ENCODE measurements around the gene TGFB1. TPM values are rescaled to one million over a fixed set of nuclear protein-coding genes. Genes with fewer than 3 reads are reported as not detected.

TGFB1 gene
- total and polyA plus RNA-seq, 2 of the 13 experiments (the other 11 are each of a cell fraction or from before 2014, with no cell fraction given): 4.1 to 5.4 TPM

DNA sequence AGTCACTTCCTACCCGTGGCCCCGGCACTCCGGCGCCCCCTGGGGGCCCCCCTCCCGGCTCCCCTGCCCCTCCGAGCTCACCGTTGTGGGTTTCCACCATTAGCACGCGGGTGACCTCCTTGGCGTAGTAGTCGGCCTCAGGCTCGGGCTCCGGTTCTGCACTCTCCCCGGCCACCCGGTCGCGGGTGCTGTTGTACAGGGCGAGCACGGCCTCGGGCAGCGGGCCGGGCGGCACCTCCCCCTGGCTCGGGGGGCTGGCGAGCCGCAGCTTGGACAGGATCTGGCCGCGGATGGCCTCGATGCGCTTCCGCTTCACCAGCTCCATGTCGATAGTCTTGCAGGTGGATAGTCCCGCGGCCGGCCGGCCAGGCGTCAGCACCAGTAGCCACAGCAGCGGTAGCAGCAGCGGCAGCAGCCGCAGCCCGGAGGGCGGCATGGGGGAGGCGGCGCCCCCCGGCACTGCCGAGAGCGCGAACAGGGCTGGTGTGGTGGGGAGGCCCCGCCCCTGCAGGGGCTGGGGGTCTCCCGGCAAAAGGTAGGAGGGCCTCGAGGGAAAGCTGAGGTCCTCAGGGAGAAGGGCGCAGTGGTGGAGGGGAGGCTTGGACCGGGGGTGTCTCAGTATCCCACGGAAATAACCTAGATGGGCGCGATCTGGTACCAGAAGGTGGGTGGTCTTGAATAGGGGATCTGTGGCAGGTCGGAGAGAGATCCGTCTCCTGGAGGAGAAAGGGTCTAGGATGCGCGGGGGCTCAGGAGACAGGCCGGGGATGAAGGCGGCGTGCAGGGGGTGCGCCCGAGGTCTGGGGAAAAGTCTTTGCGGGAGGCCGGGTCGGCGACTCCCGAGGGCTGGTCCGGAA lies 885 bp downstream of the TGFB1 start (continued):
- TF ChIP-seq MTF2 (CRISPR knock-in tag; IDR thresholded peaks at IDR 0.05; ENCODE audit: borderline replicate concordance) (0 out of 2 replicates have a peak, but pooled peaks have one; percentile 21), ZFY (CRISPR knock-in tag; IDR thresholded peaks at IDR 0.05) (peak; percentile 66), SAFB2 (CRISPR knock-in tag; IDR thresholded peaks at IDR 0.05; ENCODE audit: borderline replicate concordance, low read depth) (no peak), ZNF546 (CRISPR knock-in tag; conservative IDR thresholded peaks at IDR 0.05) (no peak), NFE2L1 (CRISPR knock-in tag; IDR thresholded peaks at IDR 0.05; ENCODE audit: borderline replicate concordance) (no peak; the same call in 1 of the 2 replicates), ZNF605 (CRISPR knock-in tag; IDR thresholded peaks at IDR 0.05) (no peak; the same call in 1 of the 2 replicates), SETDB1 (CRISPR knock-in tag; IDR thresholded peaks at IDR 0.05; ENCODE audit: borderline replicate concordance) (no peak), PHF21A (CRISPR knock-in tag; IDR thresholded peaks at IDR 0.05) (no peak), GPN1 (CRISPR knock-in tag; IDR thresholded peaks at IDR 0.05; ENCODE audit: borderline replicate concordance) (0 out of 2 replicates have a peak, but pooled peaks have one; percentile 20), SOX5 (CRISPR knock-in tag; IDR thresholded peaks at IDR 0.05; ENCODE audit: borderline replicate concordance) (no peak), ZNF552 (CRISPR knock-in tag; IDR thresholded peaks at IDR 0.05; ENCODE audit: borderline replicate concordance) (0 out of 2 replicates have a peak, but pooled peaks have one; percentile 43), SRY (CRISPR knock-in tag; IDR thresholded peaks at IDR 0.05) (peak; percentile 42; the same call in 1 of the 2 replicates), MYNN (CRISPR knock-in tag; IDR thresholded peaks at IDR 0.05; ENCODE audit: low read depth) (no peak), ZNF326 (CRISPR knock-in tag; IDR thresholded peaks at IDR 0.05; ENCODE audit: borderline replicate concordance) (no peak), NPAS2 (CRISPR knock-in tag; IDR thresholded peaks at IDR 0.05; ENCODE audit: borderline replicate concordance) (no peak)
- TF ChIP-seq, protein P1, sequence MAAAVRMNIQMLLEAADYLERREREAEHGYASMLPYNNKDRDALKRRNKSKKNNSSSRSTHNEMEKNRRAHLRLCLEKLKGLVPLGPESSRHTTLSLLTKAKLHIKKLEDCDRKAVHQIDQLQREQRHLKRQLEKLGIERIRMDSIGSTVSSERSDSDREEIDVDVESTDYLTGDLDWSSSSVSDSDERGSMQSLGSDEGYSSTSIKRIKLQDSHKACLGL (CRISPR knock-in tag; IDR thresholded peaks at IDR 0.05): 0 out of 2 replicates have a peak, but pooled peaks have one; percentile 34
- TF ChIP-seq, protein P2, sequence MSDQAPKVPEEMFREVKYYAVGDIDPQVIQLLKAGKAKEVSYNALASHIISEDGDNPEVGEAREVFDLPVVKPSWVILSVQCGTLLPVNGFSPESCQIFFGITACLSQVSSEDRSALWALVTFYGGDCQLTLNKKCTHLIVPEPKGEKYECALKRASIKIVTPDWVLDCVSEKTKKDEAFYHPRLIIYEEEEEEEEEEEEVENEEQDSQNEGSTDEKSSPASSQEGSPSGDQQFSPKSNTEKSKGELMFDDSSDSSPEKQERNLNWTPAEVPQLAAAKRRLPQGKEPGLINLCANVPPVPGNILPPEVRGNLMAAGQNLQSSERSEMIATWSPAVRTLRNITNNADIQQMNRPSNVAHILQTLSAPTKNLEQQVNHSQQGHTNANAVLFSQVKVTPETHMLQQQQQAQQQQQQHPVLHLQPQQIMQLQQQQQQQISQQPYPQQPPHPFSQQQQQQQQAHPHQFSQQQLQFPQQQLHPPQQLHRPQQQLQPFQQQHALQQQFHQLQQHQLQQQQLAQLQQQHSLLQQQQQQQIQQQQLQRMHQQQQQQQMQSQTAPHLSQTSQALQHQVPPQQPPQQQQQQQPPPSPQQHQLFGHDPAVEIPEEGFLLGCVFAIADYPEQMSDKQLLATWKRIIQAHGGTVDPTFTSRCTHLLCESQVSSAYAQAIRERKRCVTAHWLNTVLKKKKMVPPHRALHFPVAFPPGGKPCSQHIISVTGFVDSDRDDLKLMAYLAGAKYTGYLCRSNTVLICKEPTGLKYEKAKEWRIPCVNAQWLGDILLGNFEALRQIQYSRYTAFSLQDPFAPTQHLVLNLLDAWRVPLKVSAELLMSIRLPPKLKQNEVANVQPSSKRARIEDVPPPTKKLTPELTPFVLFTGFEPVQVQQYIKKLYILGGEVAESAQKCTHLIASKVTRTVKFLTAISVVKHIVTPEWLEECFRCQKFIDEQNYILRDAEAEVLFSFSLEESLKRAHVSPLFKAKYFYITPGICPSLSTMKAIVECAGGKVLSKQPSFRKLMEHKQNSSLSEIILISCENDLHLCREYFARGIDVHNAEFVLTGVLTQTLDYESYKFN (CRISPR knock-in tag; conservative IDR thresholded peaks at IDR 0.05): 0 out of 2 replicates have a peak, but pooled peaks have one; percentile 42
- TF ChIP-seq, protein P3, sequence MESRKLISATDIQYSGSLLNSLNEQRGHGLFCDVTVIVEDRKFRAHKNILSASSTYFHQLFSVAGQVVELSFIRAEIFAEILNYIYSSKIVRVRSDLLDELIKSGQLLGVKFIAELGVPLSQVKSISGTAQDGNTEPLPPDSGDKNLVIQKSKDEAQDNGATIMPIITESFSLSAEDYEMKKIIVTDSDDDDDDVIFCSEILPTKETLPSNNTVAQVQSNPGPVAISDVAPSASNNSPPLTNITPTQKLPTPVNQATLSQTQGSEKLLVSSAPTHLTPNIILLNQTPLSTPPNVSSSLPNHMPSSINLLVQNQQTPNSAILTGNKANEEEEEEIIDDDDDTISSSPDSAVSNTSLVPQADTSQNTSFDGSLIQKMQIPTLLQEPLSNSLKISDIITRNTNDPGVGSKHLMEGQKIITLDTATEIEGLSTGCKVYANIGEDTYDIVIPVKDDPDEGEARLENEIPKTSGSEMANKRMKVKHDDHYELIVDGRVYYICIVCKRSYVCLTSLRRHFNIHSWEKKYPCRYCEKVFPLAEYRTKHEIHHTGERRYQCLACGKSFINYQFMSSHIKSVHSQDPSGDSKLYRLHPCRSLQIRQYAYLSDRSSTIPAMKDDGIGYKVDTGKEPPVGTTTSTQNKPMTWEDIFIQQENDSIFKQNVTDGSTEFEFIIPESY (CRISPR knock-in tag; IDR thresholded peaks at IDR 0.05): no peak
- TF ChIP-seq, protein P4, sequence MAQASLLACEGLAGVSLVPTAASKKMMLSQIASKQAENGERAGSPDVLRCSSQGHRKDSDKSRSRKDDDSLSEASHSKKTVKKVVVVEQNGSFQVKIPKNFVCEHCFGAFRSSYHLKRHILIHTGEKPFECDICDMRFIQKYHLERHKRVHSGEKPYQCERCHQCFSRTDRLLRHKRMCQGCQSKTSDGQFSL (CRISPR knock-in tag; IDR thresholded peaks at IDR 0.05): 0 out of 2 replicates have a peak, but pooled peaks have one; percentile 42
- TF ChIP-seq, protein P5, sequence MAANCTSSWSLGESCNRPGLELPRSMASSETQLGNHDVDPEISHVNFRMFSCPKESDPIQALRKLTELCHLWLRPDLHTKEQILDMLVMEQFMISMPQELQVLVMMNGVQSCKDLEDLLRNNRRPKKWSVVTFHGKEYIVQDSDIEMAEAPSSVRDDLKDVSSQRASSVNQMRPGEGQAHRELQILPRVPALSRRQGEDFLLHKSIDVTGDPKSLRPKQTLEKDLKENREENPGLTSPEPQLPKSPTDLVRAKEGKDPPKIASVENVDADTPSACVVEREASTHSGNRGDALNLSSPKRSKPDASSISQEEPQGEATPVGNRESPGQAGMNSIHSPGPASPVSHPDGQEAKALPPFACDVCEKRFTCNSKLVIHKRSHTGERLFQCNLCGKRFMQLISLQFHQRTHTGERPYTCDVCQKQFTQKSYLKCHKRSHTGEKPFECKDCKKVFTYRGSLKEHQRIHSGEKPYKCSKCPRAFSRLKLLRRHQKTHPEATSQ (CRISPR knock-in tag; IDR thresholded peaks at IDR 0.05; ENCODE audit: borderline replicate concordance): 0 out of 2 replicates have a peak, but pooled peaks have one; percentile 41

All from HepG2 (cell line).